Liver (tissue), 9 donors: ENCODE measurements around the gene NIPAL3. TPM values are rescaled to one million over a fixed set of nuclear protein-coding genes. Genes with fewer than 3 reads are reported as not detected.

Source experiments
- DNase-seq: peaks from one replicate; pipeline ENCODE4 v3.0.0-alpha.2; 2017; ENCODE audit warnings: low spot score
- H3K27ac ChIP-seq, 2 donors: one replicate each; pipeline ENCODE4 v1.7.0; 2013; ENCODE audit warnings: inconsistent platforms in 2 of 2, low read length in 2 of 2, control low read depth in 1 of 2, low read depth in 1 of 2, mild to moderate bottlenecking in 1 of 2
- H3K27me3 ChIP-seq, 4 donors: one replicate each; pipeline versions ENCODE4 v1.6.1 to v1.7.0; 2013; ENCODE audit warnings: low read length in 3 of 4, inconsistent platforms in 1 of 4, mild to moderate bottlenecking in 1 of 4, moderate library complexity in 1 of 4; ENCODE audit not compliant: control insufficient read depth in 4 of 4, insufficient read depth in 4 of 4
- H3K36me3 ChIP-seq, 4 donors: one replicate each; pipeline versions ENCODE4 v1.6.1 to v1.7.0; 2013; ENCODE audit warnings: low read length in 3 of 4, mild to moderate bottlenecking in 3 of 4, low read depth in 1 of 4, moderate library complexity in 1 of 4; ENCODE audit not compliant: control insufficient read depth in 4 of 4, insufficient read depth in 3 of 4
- H3K4me1 ChIP-seq, 4 donors: one replicate each; pipeline versions ENCODE4 v1.6.1 to v1.7.0; 2013; ENCODE audit warnings: low read length in 3 of 4, mild to moderate bottlenecking in 3 of 4, moderate library complexity in 1 of 4; ENCODE audit not compliant: control insufficient read depth in 4 of 4, insufficient read depth in 4 of 4
- H3K4me3 ChIP-seq, 3 donors: one replicate each; pipeline versions ENCODE4 v1.6.1 to v1.7.0; 2013; ENCODE audit warnings: low read length in 3 of 3, control low read depth in 1 of 3, low read depth in 1 of 3, mild to moderate bottlenecking in 1 of 3
- H3K9ac ChIP-seq, 2 donors: one replicate each; pipeline ENCODE4 v1.7.0; 2013; ENCODE audit warnings: low read length in 2 of 2, mild to moderate bottlenecking in 2 of 2, moderate library complexity in 2 of 2, control low read depth in 1 of 2, low read depth in 1 of 2
- H3K9me3 ChIP-seq, 4 donors: one replicate each; pipeline versions ENCODE4 v1.6.1 to v1.7.0; 2013; ENCODE audit warnings: low read length in 3 of 4; ENCODE audit not compliant: control insufficient read depth in 4 of 4
- ATF3 ChIP-seq: IDR thresholded peaks from 2 replicates; pipeline ENCODE4 v1.6.1; 2016; ENCODE audit warnings: antibody characterized with exemption
- CTCF ChIP-seq: fragments of 150-350 bp; IDR thresholded peaks from 2 replicates; pipeline ENCODE4 v1.5.1; 2017; ENCODE audit warnings: improper control_type of control experiment, low read depth, low read length; ENCODE audit not compliant: missing input control
- EGR1 ChIP-seq, 2 donors: IDR thresholded peaks; 2 replicates each; pipeline ENCODE4 v1.6.1; 2016 to 2018; ENCODE audit warnings: antibody characterized with exemption in 2 of 2, low read depth in 2 of 2
- FOXA1 ChIP-seq: IDR thresholded peaks from 2 replicates; pipeline ENCODE4 v1.6.1; 2016; ENCODE audit warnings: antibody characterized with exemption
- FOXA2 ChIP-seq: IDR thresholded peaks from 2 replicates; pipeline ENCODE4 v1.6.1; 2016; ENCODE audit warnings: antibody characterized with exemption
- GABPA ChIP-seq, 2 donors: IDR thresholded peaks in 1 of 2; conservative IDR thresholded peaks in 1 of 2; 2 replicates each; pipeline ENCODE4 v1.6.1; 2016; ENCODE audit warnings: antibody characterized with exemption in 2 of 2, mild to moderate bottlenecking in 1 of 2, moderate library complexity in 1 of 2
- HNF4A ChIP-seq, 2 donors: conservative IDR thresholded peaks; 2 replicates each; pipeline ENCODE4 v1.6.1; 2016; ENCODE audit warnings: antibody characterized with exemption in 2 of 2, mild to moderate bottlenecking in 2 of 2
- HNF4G ChIP-seq: IDR thresholded peaks from 2 replicates; pipeline ENCODE4 v1.6.1; 2016; ENCODE audit warnings: antibody characterized with exemption
- JUND ChIP-seq, 2 donors: IDR thresholded peaks; 2 replicates each; pipeline ENCODE4 v1.6.1; 2016; ENCODE audit warnings: antibody characterized with exemption in 2 of 2
- MAX ChIP-seq: IDR thresholded peaks from 2 replicates; pipeline ENCODE4 v1.6.1; 2016; ENCODE audit warnings: antibody characterized with exemption
- NR2F2 ChIP-seq: IDR thresholded peaks from 2 replicates; pipeline ENCODE4 v1.6.1; 2016; ENCODE audit warnings: antibody characterized with exemption
- REST ChIP-seq: IDR thresholded peaks from 2 replicates; pipeline ENCODE4 v1.6.1; 2016; ENCODE audit warnings: antibody characterized with exemption, mild to moderate bottlenecking
- RXRA ChIP-seq, 2 donors: IDR thresholded peaks; 2 replicates each; pipeline ENCODE4 v1.6.1; 2017 to 2018; ENCODE audit warnings: antibody characterized with exemption in 2 of 2, mild to moderate bottlenecking in 1 of 2
- SP1 ChIP-seq: IDR thresholded peaks from 2 replicates; pipeline ENCODE4 v1.6.1; 2018; ENCODE audit warnings: antibody characterized with exemption, mild to moderate bottlenecking
- TAF1 ChIP-seq: conservative IDR thresholded peaks from 2 replicates; pipeline ENCODE4 v1.6.1; 2016; ENCODE audit warnings: antibody characterized with exemption, mild to moderate bottlenecking
- YY1 ChIP-seq: IDR thresholded peaks from 2 replicates; pipeline ENCODE4 v1.6.1; 2016; ENCODE audit warnings: antibody characterized with exemption, mild to moderate bottlenecking
- ZBTB33 ChIP-seq: IDR thresholded peaks from 2 replicates; pipeline ENCODE4 v1.6.1; 2016; ENCODE audit warnings: antibody characterized with exemption
- WGBS: extraction: QIAGEN DNeasy Blood & Tissue Kit; methylation state at CpG from one replicate; pipeline ENCODE4 v1.1.7; 2013; 5-methylcytosine and 5-hydroxymethylcytosine counted together
- polyA plus RNA-seq, 2 donors: library from polyadenylated mRNA; stranded (reverse) in 1 of 2; unstranded in 1 of 2; fragments of 200-250 nt in 1 of 2; fragments of >200 nt in 1 of 2; fragmentation: Nextera tagmentation in 1 of 2; extraction: Ambion mirVana in 1 of 2; gene quantifications; one replicate each; pipeline versions ENCODE4 v1.2.1 to v1.2.3, GENCODE V29; 2013 to 2015
- total RNA-seq, 2 donors: library from RNA; depleted of rRNA; stranded (reverse); fragments of >200 nt; gene quantifications; one replicate each; pipeline ENCODE4 v1.2.3, GENCODE V29; 2014
- donor health status: healthy.
- donor health status: healthy.
- donor health status: healthy.
- donor health status: healthy.
- donor health status: healthy.

Gene NIPAL3
- total and polyA plus RNA-seq, 4 donors: 3.0 to 12.0 (median 6.0) TPM

- TF ChIP-seq CTCF (no peak), NR2F2 (no peak), SP1 (no peak), EGR1 (IDR thresholded peaks at IDR 0.05; ENCODE audit: low read depth in 2 of 2) (no peak), HNF4A (conservative IDR thresholded peaks at IDR 0.05) (no peak), HNF4G (no peak), RXRA (IDR thresholded peaks at IDR 0.05) (no peak)
Measured at GRCh38 chr1:24435782-24436365, 20.3 kb downstream of the NIPAL3 start (continued).

- H3K9me3 ChIP-seq: no peaks in the 10 kb centered on the region
- WGBS: 89% methylated on average over 9 of the region's 9 CpGs
- no peak overlapping the region for H3K4me3 ChIP-seq
- peaks cover 0 to 5% (median 0%) of the 10 kb centered on the region in 4 donors for H3K36me3 ChIP-seq
- no peak overlapping the region for H3K27ac ChIP-seq
- no peak for DNase-seq
- no peak overlapping the region for H3K9ac ChIP-seq
- H3K27me3 ChIP-seq: no peaks in the 10 kb centered on the region
- H3K4me1 ChIP-seq: no peaks in the 10 kb centered on the region
- TF ChIP-seq JUND (IDR thresholded peaks at IDR 0.05) (no peak), GABPA (IDR thresholded peaks at IDR 0.05 in 1 of 2, conservative IDR thresholded peaks at IDR 0.05 in 1 of 2) (no peak), MAX (no peak), HNF4A (conservative IDR thresholded peaks at IDR 0.05) (no peak), EGR1 (IDR thresholded peaks at IDR 0.05; ENCODE audit: low read depth in 2 of 2) (no peak), TAF1 (no peak), REST (no peak), NR2F2 (no peak), FOXA2 (no peak), YY1 (no peak), FOXA1 (no peak), CTCF (no peak), ATF3 (no peak), ZBTB33 (no peak), HNF4G (no peak)
Measured at GRCh38 chr1:24437631-24438396, 22.2 kb downstream of the NIPAL3 start.
